Stimulated activated CD4-positive, alpha-beta T cell treated with anti-CD3 and anti-CD28 coated beads, Interleukin-2, amount 100 ng/mL, for 48 hours (primary cell): ENCODE measurements around the gene MOGAT3.

Experiments used
- DNase-seq, 2 donors: peaks; one replicate each; pipeline ENCODE4 v3.0.0-alpha.2; 2020

The MOGAT3 gene

GRCh38 chr7:101159696-101160674 lies 40.9 kb downstream of the MOGAT3 start:
- no peak for DNase-seq

DNA sequence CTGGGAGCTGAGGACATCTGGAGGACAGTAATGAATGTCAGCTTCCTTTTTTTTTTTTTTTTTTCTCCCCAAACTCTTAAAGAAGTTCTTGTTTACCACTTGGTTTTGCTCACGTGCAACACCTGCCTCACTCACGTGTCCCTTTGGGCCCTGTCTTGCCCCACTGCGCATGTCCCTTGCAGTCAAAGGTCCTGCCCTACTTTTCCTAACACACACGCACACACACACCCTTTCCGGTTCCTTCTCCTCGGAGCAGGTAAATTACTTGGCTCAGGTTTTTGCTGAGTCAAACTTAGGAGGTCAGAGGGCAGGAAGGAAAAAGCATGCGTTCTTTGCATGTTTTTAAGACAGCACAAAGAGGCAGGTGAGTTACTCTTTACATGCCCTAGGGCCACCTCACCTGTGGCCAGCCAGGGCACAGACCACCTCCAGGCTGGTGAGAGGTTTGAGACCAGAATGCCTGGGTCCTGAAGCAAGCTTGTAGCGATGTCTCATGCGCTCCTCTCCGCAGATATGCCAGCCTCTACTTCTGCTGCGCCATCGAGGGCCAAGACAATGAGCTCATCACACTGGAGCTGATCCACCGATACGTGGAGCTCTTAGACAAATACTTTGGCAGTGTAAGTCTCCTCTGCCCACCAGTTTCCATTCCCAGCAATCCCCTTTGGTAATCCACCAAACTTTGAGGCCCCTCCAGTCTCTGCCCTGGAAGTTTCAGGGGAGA lies 43.8 kb downstream of the MOGAT3 start:
- no peak for DNase-seq

DNA sequence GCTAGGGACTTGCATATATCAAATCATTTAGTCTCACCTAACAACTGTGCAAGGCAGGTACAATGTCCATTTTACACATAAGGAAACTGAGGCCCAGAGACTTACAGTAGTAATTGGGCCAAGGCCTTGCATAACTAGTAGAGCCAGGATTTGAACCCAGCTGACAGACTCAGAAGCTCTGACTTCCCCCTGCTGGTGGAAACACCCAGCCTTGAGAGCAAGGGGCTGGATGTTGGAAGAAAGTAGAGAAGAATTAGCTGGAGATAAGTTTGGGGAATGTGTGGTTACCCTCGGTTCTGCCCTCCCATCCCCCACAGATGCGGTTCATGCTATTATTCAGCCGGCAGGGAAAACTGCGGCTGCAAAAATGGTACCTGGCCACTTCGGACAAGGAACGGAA lies 44.6 kb downstream of the MOGAT3 start:
- no peak for DNase-seq

DNA sequence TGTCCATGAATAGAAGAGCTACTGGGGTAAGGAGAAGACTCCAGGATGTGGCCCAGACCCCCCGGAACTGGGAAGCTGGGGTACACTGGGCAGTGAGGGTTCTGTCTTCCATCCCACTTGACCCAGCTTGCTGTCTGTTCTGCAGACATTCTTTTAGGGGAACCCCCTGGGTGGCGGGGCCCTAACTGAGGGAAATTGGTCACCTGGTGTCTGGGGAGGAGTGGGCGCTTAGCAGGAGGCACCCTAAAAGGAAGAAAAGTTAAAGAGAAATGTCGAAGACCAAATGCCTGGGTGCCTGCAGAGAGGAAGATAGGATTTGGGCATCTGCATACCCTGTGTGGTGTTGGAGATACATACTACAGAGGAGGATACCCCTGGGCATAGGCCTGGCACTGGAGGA lies 45.5 kb downstream of the MOGAT3 start:
- DNase-seq: no peak

DNA sequence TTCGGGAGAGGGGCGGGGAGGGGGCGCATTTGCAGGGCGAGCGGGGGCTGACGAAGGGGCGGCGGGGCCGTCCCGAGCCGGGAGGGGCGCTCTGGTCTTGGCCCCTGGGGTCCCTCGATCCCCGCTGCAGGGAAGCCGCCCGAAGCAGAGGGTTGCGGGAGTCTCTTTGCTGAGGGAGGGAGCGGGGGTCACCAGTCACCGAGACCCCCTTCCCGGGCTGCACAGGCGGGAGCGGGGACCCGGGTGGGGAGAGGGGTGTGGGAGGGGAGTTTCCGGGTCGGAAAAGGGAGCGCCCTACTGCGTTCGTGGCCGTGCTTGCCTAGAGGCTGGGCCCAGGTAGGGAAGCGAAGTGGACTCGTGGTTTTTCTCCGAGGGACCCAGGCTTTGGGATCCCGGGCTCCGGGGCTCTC lies 46.1 kb downstream of the MOGAT3 start:
- DNase-seq: no peak

DNA sequence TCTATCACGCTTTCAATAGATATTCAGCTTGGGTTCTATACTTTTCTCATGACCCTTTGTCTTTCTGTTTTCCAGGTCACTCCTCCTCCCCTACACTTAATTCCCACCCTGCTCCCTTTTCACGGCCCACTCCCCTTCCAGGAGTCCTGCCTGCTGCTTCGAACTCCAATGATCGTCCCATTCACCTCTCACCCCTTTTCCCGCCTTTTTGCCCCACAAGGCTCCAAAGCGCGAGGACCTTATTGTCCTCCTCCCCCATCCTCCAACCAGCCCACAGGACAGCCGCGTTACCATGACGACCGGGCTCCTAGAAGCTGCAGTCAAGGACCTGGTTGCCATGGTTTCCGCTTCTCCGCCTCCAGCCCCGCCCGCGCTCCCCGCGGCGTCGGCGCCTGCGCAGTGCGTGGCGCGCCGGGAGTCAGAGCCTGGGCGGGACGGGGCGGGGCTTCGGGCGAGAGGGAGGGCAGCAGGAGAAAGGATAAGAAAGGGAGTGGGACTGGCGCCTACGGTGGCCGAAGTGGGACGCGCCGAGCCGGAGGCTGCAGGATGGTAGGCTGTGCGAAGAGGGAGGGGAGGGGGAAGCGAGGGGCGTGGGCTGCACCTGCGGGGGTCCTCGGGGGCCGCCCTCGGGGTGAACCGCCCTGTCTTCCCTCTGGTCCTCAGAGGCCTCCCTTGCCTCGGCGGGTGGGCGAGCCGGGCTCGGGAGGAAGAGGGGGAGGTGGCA lies 46.7 kb downstream of the MOGAT3 start, which contains the start of gene AP1S1:
Gene AP1S1 (plus strand): TSS at position 508 of the 724 bp plus-strand sequence. CDS start 39 bp downstream, at position 547.
- DNase-seq: peak; percentile 91 to 93

- no peak for DNase-seq
Observed at GRCh38 chr7:101151908-101152651, 48.8 kb downstream of the MOGAT3 start.
